ENCODE results near the gene SNAP23.
"Not testable (repeated sequence)": the region's sequence is repeated elsewhere in the genome, so short reads cannot be mapped to it uniquely, and the experiment has no call there.

The SNAP23 gene

DNA sequence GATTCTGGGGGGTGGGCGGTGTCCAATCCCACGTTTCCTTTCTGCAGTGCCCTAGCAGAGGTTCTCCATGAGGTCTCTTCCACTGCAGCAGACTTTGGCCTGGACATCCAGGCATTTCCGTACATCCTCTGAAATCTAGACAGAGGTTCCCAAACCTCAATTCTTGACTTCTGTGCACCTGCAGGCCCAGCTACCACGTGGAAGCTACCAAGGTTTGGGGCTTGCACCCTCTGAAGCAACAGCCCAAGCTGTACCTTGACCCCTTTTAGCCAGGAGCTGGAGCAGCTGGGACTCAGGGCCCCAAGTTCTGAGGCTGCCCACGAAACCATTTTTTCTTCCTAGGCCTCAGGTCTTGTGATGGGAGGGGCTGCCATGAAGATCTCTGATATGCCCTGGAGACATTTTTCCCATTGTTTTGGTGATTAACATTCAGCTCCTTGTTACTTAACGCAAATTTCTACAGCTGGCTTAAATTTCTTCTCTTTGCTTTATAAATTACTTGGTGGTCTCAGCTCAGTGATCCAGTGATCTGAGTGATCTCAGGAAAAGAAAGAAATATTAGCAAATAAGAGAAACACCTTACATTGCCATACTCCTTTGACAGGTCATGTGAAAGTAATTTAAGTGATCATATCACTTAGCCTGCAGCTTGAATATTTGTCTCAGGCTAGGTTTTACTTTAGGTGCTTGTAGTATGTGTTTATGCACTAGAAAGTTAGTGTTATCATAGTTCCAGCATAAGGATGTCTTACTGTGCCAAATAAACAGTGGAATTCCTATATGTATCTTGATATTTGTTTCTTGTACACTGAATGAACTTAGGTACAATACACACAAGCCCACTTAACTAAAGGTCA is 3.0 kb downstream of the SNAP23 start:
- no peak for DNase-seq (ENCODE audit: low read depth)

DNA sequence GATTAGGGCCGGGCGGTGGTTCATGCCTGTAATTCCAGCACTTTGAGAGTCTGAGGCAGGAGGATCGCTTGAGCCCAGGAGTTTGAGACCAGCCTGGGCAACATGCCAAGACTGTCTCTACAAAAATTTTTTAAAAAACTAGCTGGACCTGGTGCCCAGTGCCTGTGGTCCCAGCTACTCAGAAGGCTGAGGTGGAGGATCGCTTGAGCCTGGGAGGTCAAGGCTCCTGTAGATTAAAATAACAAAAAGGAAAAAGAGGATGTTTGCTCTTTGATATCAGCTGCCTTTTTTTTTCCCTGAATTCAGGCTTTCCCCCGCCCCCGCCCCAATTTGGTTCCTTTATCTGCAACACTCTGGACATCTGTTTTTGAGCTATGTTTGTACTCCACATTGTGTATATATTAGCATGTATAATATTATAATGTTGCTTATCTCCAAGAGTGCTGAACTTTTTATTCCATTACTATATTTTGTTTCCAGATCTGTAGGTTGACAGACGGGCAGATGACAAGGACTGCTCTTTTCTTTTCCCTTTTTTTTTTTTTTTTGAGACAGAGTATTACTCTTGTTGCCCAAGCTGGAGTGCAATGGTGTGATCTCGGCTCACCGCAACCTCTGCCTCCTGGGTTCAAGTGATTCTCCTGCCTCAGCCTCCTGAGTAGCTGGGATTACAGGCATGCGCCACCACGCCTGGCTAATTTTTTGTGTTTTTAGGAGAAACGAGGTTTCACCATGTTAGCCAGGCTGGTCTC is 4.6 kb downstream of the SNAP23 start:
- peak; percentile 25 for DNase-seq (ENCODE audit: low read depth)

GRCh38 chr15:42502477-42502876 is 7.0 kb downstream of the SNAP23 start:
- no peak for DNase-seq (ENCODE audit: low read depth)

- no peak for DNase-seq (ENCODE audit: low read depth)
These were observed 8.4 kb downstream of the SNAP23 start for GRCh38 chr15:42503825-42504224.

DNA sequence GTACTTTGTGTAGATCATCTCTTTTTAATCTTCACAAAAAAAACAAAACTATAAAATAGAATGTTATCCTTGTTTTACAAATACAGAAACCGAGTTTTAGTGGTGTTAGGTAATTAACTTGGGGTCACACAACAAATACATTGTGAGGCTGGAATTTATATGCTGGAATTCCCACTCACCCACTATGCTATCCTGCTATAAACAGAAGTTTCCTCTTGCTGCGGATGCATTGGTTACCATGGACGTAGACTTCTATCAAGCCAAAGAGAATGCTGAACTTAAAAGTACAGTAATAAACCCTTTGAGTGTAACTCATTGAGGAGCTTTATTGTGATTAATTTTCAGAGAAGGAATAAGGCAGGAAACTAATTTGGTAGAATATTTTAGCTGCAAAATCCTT is 9.2 kb downstream of the SNAP23 start:
- DNase-seq (ENCODE audit: low read depth): no peak

DNA sequence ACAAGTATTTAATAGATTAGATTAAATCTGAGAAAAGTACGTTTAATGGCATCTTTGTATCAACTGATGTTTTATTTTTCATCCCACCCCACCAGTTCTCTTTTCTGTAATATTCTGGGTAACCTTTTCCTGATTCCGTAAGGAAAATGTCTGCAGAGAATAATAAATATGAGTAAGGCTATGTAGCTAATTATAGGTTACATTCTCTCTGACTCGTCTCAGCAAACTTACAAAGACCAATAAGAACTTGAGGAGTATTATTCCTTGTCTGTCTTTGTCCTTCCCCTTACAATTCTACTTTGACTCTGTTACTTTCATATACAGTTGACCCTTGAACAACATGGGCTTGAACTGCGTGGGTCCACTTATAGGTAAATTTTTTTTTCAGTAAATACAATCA is 12.1 kb downstream of the SNAP23 start:
- DNase-seq (ENCODE audit: low read depth): peak; percentile 34

GRCh38 chr15:42508263-42508690 is 12.8 kb downstream of the SNAP23 start:
- DNase-seq (ENCODE audit: low read depth): peak; percentile 22

- peak; percentile 26 for DNase-seq (ENCODE audit: low read depth)
These were observed 15.0 kb downstream of the SNAP23 start for GRCh38 chr15:42510258-42511006.

- peak; percentile 69 for DNase-seq (ENCODE audit: low read depth)
These were observed 15.6 kb downstream of the SNAP23 start for GRCh38 chr15:42511007-42511391.

DNA sequence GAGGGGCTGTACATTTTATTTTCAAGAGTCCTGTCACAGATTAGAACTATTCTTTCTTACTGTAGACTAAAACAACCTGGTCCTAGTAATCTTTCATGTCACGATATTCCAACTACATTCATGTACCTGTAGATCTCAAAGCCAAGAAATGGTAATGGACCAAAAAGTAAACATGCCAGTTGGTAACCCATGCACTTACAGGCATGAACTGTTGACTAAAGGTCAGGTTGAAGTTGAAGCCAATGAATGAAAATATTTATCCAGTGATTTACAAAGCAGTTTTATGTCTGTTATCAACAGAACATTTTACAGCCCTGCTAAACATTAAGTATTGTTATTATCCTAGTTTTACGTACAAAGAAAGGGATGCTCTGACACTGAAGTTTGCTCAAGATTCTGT is 27.9 kb downstream of the SNAP23 start:
- no peak for DNase-seq (ENCODE audit: low read depth)

DNA sequence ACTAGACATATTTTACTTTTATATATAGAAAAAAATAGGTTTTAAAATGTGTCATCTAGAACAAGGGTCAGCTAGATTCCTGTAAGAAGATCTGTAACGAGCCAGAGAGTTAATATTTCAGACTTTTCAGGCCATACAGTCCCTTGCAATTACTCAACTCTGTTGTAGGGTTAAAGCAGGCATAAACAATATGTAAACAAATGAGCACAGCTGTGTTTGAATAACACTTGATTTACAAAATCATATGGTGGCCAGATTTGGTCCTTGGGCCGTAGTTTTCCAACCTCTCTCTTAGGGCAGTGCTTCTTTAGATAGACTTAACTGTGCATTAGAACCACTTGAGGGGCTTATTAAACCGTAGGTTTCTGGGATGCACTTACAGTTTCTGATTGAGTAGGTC is 33.5 kb downstream of the SNAP23 start:
- DNase-seq (ENCODE audit: low read depth): no peak

GRCh38 chr15:42533246-42533645 is 37.8 kb downstream of the SNAP23 start:
- no peak for DNase-seq (ENCODE audit: low read depth)

GRCh38 chr15:42544853-42545629 is 49.6 kb downstream of the SNAP23 start:
- DNase-seq (ENCODE audit: low read depth): peak; percentile 27

GRCh38 chr15:42547918-42548248 is 52.4 kb downstream of the SNAP23 start:
- DNase-seq (ENCODE audit: low read depth): no peak

DNA sequence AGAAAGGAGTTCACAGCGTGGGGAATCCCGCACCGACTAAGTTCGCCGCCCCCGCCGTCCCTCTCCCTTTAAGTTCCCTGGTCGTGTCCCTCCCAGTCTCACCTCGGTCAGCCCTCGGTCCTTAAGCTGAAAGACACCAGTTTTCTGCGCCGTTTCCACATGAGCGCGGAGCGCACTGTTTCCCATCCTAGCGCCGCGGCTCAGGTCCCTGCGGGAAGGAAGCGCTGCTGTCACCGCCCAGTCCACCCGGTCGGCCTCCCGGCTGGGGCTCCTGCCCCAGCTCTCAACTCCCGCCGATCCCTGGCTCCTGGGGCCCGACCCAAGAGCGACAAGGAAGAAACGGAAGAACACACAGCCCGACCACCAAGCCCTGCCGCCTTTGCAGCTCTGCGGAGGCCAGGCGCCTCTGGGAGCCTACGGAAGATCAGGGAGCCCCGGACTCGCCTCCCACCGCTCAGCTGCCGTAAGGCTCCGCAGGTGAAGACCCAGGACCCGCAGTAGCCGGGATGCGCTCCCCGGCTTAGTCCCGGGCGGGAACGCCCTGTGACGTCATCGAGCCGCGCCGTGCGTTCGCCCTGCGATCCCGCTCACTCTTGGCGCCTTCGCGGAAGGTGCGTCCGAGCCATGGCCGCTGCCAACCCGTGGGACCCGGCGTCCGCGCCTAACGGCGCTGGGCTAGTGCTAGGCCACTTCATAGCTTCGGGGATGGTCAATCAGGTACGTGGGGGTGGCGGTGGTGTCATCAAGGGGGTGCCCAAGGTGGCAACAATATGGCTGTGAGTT is 53.0 kb downstream of the SNAP23 start, which contains the start of the genes HAUS2 and LRRC57:
Gene HAUS2, plus strand, starts transcription at position 590 of the 783 bp plus-strand sequence. Its CDS starts 35 bp downstream, at position 625.
Gene LRRC57, minus strand, starts transcription at position 545 of the 783 bp plus-strand sequence. Its CDS starts 359 bp downstream, at position 186.
- peak; percentile 83 for DNase-seq (ENCODE audit: low read depth)

DNA sequence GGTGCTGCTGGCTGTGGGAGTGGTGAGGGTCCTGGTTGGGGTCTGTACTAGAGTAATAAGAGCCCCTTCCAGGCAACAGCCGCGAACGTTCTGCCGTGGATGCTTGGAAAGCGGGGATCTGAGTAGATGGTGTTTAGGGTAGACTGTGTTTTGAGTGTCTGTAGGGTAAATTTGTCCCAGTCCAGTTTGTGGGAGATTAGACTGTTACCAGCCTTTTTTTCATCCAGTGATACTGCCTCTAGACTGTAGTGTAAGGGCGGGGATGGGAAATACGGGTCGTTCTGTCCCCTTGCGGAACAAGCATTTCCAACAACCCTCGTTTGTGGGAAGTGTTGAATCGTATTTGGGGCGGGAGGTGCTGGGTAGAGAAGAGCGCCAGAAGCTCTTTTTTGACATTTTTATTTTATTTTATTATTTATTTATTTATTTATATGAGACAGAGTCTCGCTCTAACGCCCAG is 53.6 kb downstream of the SNAP23 start:
- peak; percentile 57 for DNase-seq (ENCODE audit: low read depth)

GRCh38 chr15:42549741-42550392 is 54.4 kb downstream of the SNAP23 start:
- DNase-seq (ENCODE audit: low read depth): no peak

- DNase-seq (ENCODE audit: low read depth): no peak
These were observed 58.1 kb downstream of the SNAP23 start for GRCh38 chr15:42553554-42553953.

GRCh38 chr15:42556550-42557207 is 61.2 kb downstream of the SNAP23 start:
- not testable (repeated sequence) for DNase-seq (ENCODE audit: low read depth)

DNA sequence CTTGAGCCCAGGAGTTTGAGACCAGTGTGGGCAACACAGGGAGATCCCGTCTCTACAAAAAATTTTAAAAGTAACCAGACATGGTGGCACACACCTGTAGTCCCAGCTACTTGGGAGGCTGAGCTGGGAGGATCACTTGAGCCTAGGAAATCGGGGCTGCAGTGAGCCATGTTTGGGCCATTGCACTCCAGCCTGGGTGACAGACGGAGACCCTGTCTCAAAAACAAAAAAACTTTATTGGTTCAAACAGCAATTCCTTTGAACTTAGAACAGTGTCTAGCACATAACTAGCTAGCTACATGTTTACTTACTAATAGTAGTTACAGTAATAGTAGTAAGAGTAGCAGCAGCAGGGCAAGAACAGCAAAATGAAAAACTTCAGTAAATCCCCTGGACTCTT is 63.3 kb downstream of the SNAP23 start:
- no peak for DNase-seq (ENCODE audit: low read depth)

All from EH (cell line).